Uterus (tissue), 2 donors: ENCODE results near the gene RPP21.

Experiments used
- POLR2A ChIP-seq, 2 donors: fragments of 450-650 bp; IDR thresholded peaks; one replicate each; pipeline ENCODE4 v1.6.1; 2016; ENCODE audit warnings: antibody characterized with exemption in 2 of 2, mild to moderate bottlenecking in 1 of 2, moderate library complexity in 1 of 2
- TF ChIP-seq, protein P1 (sequence below), 4 experiments: fragments of 200-600 bp in 2 of 4; fragments of 450-650 bp in 2 of 4; sonication (generic) in 2 of 4; IDR thresholded peaks; one replicate each; pipeline ENCODE4 v1.5.1; 2016 to 2019; ENCODE audit warnings: antibody characterized with exemption in 4 of 4, mild to moderate bottlenecking in 2 of 4, moderate library complexity in 1 of 4

- no peak for TF ChIP-seq POLR2A (IDR thresholded peaks at IDR 0.05)
- TF ChIP-seq, protein P1, sequence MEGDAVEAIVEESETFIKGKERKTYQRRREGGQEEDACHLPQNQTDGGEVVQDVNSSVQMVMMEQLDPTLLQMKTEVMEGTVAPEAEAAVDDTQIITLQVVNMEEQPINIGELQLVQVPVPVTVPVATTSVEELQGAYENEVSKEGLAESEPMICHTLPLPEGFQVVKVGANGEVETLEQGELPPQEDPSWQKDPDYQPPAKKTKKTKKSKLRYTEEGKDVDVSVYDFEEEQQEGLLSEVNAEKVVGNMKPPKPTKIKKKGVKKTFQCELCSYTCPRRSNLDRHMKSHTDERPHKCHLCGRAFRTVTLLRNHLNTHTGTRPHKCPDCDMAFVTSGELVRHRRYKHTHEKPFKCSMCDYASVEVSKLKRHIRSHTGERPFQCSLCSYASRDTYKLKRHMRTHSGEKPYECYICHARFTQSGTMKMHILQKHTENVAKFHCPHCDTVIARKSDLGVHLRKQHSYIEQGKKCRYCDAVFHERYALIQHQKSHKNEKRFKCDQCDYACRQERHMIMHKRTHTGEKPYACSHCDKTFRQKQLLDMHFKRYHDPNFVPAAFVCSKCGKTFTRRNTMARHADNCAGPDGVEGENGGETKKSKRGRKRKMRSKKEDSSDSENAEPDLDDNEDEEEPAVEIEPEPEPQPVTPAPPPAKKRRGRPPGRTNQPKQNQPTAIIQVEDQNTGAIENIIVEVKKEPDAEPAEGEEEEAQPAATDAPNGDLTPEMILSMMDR (IDR thresholded peaks at IDR 0.05) = no peak
Measured at GRCh38 chr6:30311671-30312070, 33.3 kb upstream of the RPP21 start.
